Cardiac septum (tissue), 1 donor: Measurements from ENCODE around the gene C19orf38. TPM values are rescaled to one million over a fixed set of nuclear protein-coding genes. Genes with fewer than 3 reads are reported as not detected.
"Not testable (repeated sequence)": the region's sequence is repeated elsewhere in the genome, so short reads cannot be mapped to it uniquely, and the experiment has no call there.

Experiments used
- DNase-seq: peaks from one replicate; pipeline ENCODE4 v3.0.0-alpha.2; 2020; ENCODE audit warnings: low spot score
- intact Hi-C: fragments of 100-400 bp; cut with DNase I; formaldehyde crosslinking; loops from one replicate; pipeline ENCODE4 v1.14.0; 2022
- total RNA-seq: library from RNA; stranded (reverse); fragmentation: NEBNext Ultra II Directional; extraction: Animal tissue kit (Norgen Biotek cat#: 25700); gene quantifications from one replicate; pipeline ENCODE4 v1.2.1, GENCODE V29; 2021
- donor health status: DM: no; HTN: no; CAD: no.

C19orf38 gene
- total RNA-seq, 1 donor from 2014 or later = 0.32 TPM

DNA sequence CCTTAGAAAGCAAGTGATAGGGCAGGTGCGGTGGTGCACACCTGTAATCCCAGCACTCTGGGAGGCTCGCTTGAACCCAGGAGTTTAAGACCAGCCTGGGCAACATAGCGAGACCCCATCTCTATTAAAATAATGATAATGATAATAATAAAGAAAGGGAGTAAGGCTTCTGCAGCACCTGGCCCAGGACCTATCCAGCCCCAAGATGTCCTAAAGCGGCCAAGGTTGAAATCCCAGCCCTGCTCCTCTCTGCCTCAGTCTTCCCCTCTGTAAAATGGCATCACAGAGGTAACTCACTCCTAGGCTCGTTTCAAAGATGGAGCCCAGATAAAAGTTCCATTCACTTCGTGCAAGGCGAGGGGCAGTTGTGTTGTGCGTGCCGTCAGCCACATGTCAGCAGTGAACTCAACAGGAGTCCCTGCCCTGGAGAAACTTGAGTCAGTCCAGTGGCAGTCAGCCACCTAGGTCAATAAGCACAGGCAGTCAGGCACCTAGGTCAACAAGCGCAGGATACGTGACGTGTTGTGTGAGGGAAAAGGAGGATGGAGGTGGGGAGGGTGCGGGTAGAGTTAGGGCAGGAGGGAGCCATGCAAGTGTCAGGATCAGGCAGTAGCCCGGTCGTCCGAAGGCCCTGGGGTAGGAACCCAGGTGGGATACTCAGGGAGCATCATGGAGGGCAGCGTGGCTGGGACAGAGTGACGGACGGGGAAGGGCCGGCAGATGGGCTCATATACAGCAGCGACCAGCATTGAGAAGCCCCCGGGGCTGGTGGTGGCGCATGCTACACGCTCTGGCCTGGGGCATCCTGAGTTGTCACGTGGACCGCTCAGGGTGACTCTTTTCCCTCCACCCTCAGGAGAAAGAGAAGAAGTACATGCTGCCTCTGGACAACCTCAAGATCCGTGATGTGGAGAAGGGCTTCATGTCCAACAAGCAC, 28.8 kb upstream of the C19orf38 start:
- intact Hi-C loops = no loop called here

GRCh38 chr19:10820173-10820572, 28.0 kb upstream of the C19orf38 start:
- no peak for DNase-seq
- intact Hi-C loops = no loop called here

More for the DNA sequence above, 28.8 kb upstream of the C19orf38 start:
- DNase-seq = no peak

DNA sequence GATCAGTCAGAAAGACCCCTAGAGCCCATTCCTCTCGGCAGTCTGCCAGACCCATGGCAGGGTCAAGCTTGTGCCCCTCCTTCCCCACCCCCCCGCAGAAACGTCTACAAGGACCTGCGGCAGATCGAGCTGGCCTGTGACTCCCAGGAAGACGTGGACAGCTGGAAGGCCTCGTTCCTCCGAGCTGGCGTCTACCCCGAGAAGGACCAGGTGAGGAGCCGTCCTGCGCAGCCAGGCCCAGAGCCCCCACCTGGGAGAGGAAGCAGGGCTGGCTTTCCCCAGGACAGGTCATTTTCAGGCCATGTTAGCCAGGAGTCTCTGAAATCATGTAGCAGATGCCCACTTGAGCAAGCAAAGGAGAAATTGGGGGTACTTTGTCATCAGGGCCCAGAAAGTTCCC, 24.5 kb upstream of the C19orf38 start:
- intact Hi-C loops = no loop called here
- no peak for DNase-seq

DNA sequence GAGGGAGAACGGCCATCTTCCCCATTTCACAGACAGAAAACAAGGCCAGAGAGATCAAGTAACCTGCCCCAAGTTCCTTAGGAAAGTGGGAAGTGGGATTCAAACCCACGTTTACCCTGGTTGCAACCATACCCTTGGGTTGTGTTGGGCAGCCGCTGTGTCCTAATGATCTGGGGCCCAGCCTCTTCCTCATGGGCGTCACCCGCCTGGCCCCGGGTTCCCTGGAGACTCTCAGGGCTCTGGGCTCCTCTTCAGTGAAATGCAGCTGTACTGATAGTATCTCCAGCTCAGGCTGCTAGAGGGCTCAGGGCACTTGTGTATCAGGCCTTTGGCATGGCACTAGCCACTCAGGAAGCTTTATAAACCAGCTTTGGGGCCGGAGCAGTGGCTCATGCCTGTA, 22.0 kb upstream of the C19orf38 start:
- no peak for DNase-seq
- intact Hi-C loops = no loop called here

DNA sequence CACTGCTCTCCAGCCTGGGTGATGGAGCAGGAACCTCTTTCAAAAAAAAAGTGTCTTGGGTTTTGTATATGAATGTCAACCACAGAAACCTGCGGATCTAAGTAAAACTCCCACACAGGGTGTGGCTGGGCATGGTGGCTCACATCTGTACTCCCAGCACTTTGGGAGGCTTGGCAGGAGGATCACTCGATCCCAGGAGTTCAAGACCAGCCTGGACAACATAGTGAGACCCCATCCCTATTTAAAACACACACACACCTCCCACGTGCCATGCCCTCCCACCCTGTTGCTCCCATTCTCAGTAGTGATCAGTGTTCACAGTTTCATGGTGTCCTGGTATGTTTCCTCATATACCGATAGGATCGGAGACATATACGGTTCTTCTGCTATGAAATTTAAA, 21.4 kb upstream of the C19orf38 start:
- no peak for DNase-seq
- intact Hi-C loops = no loop called here

GRCh38 chr19:10828981-10829821, 19.0 kb upstream of the C19orf38 start:
- intact Hi-C loops = no loop called here
- no peak for DNase-seq

GRCh38 chr19:10829967-10830366, 18.2 kb upstream of the C19orf38 start:
- intact Hi-C loops = no loop called here

DNA sequence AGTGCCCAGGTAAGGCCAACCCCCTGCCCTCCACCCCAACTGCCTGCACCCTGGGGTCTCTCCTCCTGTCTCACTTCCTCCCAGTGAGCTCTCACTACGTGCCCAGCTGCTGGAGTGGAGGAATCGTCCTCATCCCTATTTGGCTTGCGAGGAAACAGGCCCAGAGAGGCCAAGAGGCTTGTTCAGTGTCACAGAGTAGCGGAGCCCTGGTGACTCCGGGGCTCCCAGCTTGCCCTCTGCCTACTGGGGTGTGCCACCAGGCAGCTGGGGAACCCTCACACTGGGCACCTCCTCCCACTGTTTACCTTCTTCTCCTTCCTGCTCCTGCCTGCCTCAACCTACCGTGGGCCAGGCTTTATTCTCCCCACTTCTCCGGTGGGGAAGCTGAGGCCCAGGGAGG, 17.8 kb upstream of the C19orf38 start:
- no peak for DNase-seq
- intact Hi-C loops = no loop called here

More at GRCh38 chr19:10829967-10830366, 18.2 kb upstream of the C19orf38 start:
- no peak for DNase-seq

GRCh38 chr19:10830931-10831779, 17.1 kb upstream of the C19orf38 start:
- intact Hi-C loops = no loop called here
- no peak for DNase-seq

- peak; percentile 69 for DNase-seq
- intact Hi-C loops = no loop called here
Observed at GRCh38 chr19:10831987-10832938, 16.0 kb upstream of the C19orf38 start.

- peak; percentile 74 for DNase-seq
- intact Hi-C loops = no loop called here
Observed at GRCh38 chr19:10832939-10833296, 15.3 kb upstream of the C19orf38 start.

DNA sequence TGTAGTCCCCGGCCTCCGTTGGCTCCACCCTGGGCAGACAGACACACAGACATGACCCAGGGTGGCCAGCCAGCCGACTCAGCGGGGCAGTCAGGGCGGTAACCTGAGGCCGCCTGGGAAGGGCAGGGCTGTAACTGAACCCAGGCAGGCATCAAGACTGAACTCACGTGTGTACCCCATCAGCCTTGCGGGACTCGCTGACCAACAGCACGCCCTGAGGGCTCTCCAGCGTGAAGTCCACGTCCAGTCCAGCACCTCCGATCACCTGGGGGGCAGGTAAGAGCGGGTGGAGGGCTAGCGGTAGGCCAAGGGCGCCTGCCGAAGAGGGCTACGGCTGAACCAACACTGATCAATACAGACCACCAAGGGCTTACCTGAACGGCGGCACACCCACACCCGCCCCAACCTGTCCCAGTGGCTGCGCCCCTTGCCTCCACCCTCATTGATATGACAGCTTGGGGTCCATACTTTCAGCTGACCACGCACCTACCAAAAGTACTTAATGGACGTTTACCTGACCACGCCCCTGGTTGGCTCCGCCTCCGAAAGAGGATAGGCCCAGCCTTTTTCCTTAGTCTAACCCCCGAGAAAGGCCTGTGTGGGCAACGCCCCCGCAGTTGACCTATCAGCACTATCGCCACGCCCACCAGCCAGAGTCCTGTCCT, 13.0 kb upstream of the C19orf38 start:
- intact Hi-C loops = no loop called here
- peak; percentile 74 for DNase-seq

DNA sequence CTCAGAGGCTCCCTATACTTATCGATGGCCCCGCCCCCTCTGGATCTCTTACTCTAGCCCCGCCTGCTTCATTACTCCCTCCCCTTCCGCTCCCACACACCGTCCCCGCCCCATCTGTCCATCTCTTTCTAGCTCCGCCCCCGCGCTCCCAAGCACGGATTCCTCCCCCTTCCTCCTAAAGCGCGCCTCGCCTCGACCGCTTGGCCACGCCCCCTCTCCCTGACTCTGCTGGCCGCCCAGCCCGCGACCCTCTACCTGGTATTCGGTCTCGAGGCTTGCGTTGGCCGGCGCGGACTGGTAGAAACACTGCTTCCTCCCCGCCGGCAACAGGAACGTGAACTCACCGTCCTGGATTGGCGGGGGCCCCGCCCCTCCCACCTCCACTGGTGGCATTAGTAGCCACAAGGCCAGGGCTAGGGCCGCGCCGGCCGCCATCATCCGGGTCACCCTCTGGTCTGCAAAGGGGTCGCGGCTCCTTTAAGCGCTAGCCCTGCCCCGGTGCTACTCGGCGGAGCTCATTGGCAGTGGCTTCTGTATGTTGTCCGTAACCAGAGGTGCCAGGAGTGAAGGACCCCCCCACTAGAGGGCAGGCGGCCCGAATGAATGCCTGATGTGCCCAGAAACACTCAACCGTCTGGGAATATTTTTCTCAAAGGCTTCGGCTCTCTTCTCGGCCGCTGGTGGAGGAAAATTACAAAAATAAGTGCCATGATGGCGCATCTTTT, 12.3 kb upstream of the C19orf38 start, which contains the start of gene TMED1:
TSS of gene TMED1 (minus strand) at position 459 of the 725 bp plus-strand sequence. CDS start at position 438, 21 bp downstream.
- intact Hi-C loops = no loop called here
- peak; percentile 99 for DNase-seq

DNA sequence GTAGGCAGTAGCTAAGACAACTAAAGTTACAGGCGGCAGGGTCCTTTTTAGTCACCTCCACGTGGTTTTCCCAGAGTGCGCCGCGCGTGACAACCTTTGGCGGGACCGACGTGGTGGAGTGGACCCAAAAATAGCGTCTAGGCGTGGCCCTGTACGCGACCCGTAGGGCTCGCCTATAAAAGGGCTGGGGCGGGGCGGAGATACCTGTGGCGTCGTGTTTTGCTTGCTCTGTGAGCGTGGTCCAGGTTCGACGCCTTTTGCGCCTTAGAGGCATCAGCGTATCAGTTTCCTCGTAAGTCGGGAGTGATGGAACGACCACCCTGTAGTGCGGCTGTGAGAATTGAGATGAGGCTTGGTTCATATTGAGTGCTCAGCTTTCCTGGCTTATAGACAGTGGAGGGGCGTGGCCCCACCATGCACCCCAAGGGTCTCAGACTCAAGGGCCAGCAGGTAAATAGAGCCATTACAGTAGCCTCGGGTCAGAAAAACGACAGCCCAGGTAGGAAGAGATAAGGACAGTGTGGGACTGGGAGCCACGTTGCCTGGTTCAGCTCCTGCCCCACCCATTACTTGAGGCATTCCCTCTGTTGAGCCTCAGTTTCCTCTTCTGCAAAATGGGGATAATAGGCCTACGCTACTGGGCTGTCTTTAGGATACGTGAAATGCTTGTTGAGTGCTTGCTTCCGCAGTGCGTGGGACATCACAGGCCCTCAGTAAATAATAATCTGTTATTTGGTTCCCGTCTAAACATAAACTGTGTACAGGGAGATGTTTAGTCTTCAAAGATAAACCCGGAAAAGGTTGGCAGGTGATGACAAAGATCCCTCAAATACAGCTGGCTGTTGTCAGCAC, 11.5 kb upstream of the C19orf38 start:
- peak; percentile 92 for DNase-seq
- intact Hi-C loops = no loop called here

DNA sequence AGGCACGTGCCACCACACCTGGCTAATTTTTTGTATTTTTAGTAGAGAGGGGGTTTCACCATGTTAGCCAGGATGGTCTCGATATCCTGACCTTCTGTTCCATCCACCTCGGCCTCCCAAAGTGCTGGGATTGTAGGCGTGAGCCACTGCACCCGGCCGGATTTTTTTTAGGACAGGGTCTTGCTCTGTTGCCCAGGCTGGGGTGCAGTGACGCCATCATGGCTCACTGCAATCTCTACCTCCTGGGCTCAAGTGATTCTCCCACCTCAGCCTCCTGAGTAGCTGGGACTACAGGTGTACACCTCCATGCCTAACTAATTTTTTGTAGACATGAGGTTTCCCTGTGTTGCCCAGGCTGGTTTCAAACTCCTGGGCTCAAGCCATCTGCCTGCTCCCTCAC, 10.6 kb upstream of the C19orf38 start:
- intact Hi-C loops = not testable (repeated sequence)

GRCh38 chr19:10838377-10838776, 9.8 kb upstream of the C19orf38 start:
- intact Hi-C loops = no loop called here

More for the DNA sequence above, 10.6 kb upstream of the C19orf38 start:
- not testable (repeated sequence) for DNase-seq

More at GRCh38 chr19:10838377-10838776, 9.8 kb upstream of the C19orf38 start:
- no peak for DNase-seq
